GM18907 (cell line): Measurements from ENCODE around the gene TP53I11.

Source experiments
- ATAC-seq: cut with Tn5 transposase; IDR thresholded peaks from one replicate; pipeline ENCODE4 v1.9.1; 2021; ENCODE audit warnings: mild to moderate bottlenecking, moderate library complexity; ENCODE audit not compliant: unreplicated experiment

TP53I11 gene

DNA sequence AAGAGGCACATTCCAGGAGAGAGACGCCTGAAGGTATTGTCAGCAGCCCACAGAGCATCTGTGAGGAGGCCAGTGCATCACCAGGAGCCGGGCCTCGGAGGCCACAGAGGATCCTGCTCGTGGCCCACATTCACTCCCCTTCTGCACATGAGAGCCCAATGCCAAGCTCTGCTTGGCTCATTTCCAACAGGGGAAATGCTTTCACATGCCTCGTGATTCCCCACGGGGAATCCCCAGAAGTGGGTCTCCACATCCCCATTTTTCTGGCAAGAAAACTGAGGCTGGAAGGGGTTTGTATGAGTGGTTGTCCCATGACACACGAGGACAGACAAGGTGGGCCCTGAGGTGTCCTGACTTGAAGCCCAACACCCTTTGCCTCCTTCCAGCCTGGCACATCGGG lies 34.4 kb downstream of the TP53I11 start:
- ATAC-seq, result no peak

DNA sequence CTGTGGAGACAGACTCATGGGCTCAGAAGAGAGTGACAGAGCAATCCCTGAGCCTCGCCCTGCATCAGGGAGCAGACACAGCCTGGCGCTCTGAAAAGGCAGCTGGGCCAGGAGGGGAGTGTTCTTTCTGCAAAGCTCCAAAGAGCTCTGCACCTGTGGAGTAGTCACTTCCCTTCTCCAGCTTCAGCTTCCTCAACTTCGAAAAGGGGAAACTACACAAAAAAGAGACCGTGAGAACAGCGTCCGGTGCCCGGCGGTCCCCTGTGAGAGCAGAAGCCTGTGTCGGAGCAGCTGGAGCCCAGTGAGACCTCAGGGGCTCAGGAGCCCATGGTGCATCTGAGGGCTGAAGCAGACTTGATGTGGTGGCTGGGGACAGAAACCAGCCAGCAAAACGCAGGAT lies 35.1 kb downstream of the TP53I11 start:
- no peak for ATAC-seq

GRCh38 chr11:44915004-44915403 lies 35.7 kb downstream of the TP53I11 start:
- no peak for ATAC-seq

GRCh38 chr11:44914105-44914504 lies 36.6 kb downstream of the TP53I11 start:
- no peak for ATAC-seq

- no peak for ATAC-seq
These were observed 37.2 kb downstream of the TP53I11 start for GRCh38 chr11:44913502-44913901.

- ATAC-seq, result no peak
These were observed 38.3 kb downstream of the TP53I11 start for GRCh38 chr11:44912270-44912987.

DNA sequence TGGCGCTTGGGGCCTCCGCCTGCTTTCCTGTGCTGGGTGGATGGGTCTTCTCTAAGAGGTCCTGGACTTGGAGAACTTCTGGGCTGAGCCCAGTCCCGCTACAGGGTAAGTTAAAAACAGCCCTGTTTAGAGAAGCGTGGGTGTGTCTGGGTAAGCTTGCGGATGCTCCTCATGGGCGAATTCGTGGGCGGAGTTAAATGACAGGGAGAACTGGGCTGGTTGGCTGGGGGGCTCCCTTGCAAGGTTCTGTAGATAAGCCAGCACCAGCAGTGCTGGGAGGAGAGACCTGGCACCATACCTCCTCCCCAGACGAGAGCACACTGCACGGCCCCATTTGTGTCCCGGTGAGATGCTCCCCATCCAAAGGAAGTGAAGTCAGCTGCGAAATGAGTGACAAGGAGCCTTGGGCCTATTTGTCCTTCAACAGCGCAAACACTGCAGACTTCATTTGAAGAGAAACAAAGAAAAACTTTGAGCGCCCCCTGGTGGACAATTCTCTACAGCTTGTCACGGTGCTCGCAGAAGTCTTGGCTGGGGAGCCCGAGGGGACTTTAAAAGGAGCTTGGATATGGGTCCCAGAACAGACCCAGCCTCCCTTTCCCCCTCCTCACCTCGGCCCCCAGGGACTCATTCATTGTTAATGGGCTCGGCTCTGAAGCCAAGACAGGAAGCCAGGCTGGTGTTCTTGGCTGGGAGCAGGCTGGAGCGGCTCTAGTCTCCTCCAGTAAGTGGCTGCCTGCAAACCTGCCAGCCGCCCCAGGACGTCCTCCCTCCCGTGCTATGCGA lies 39.5 kb downstream of the TP53I11 start:
- peak; percentile 70 for ATAC-seq

DNA sequence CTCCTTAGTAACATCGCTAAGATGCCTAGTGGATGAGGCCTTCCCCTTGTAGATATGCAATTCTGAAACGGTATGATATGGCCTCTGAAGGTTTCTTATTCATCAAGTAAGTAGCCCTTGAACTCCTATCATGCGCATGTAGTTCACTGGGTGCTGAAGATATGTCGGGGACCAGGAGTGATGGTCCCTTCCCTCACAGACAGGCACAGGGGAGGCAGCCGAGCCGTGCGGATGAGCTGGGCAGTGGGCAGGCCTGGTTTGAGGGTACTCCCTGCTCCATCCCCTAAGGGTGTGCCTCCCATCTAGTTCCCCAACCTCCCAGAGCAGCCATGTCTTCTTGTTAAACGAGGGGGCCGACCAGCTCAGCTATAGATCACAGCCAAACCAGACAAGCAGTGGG lies 40.1 kb downstream of the TP53I11 start:
- no peak for ATAC-seq

GRCh38 chr11:44909557-44909956 lies 41.1 kb downstream of the TP53I11 start:
- no peak for ATAC-seq

- no peak for ATAC-seq
These were observed 44.0 kb downstream of the TP53I11 start for GRCh38 chr11:44906649-44907048.

- no peak for ATAC-seq
These were observed 45.4 kb downstream of the TP53I11 start for GRCh38 chr11:44905131-44905866.

DNA sequence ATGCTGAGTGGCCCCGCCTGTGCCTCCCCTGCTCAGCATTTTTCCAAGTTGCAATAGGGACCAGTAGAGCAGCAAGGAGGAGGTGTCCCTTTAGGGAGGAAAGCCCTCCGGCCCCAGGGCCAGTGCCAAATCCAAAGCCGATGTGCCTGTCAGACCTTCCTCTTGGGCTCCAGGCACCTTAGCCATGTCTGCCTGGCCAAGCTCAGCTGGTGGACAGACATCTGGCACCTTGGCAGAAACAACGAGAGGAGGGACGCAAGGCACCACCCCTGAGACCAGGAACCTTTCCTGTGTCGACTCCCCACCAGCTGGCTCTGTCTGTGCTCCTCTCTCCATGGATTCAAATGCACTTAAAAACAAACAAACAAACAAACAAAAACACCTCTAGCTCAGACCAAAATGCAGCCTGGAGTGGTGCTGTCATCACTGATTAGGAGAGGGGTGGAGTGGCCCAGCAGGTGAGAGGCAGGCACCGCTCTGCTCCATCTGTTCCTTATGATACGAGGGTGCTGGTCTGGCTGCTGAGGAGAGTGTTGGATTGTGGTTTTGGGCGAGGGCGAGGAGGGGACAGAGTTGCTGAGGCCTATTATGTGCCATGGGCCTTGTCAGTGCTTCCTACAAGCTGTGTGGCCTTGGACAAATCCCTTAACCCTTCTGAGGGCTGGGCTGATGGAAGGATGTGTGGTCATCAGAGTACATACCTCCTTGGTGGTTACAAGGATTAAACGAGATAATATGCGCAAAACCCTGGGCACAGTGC lies 46.2 kb downstream of the TP53I11 start:
- ATAC-seq, result no peak

GRCh38 chr11:44903518-44903917 lies 47.2 kb downstream of the TP53I11 start:
- no peak for ATAC-seq

DNA sequence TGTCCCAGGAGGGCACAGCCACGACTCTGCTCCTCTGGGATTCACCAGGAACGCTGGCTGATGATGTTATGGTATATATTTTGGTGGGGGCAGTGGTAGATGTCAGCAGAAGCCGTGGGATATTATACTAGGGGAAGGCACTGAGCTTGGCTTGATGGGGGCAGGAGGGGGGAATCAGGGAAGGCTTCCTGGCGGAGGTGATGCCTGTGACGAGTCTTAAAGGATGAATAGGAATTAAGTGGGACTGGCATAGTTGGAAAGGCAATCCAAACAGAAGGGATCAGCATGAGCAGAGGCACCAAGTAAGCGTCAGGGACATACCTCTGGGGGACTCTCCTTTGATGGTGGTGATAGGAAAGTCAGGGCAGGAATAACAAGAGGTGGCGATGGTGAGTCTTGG lies 47.6 kb downstream of the TP53I11 start:
- no peak for ATAC-seq

- ATAC-seq, result no peak
These were observed 48.9 kb downstream of the TP53I11 start for GRCh38 chr11:44901786-44902185.

DNA sequence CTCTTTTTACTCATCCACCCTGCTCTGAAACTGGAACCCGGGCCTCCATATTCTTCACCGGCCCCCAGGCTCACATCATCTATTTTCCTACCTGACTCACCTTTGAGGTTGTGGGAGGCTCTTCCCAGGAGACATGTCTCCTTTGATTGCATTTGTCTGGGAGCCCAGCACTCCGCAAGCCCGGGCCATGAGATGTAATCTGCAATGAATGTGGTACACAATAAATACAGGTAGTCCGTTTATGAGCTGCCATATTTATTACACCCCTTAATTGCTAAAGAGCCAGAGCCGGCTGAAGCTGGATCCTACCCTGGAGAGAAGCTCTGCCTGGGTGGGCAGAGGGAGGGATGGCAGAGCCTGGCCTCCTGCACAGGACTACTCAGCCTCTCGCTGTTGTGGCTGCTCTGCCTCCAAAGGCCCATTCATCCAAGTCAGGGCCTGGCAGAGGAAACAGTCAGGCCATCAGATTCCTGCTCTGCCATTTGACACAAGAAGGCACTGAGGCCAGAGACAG lies 49.5 kb downstream of the TP53I11 start:
- no peak for ATAC-seq

DNA sequence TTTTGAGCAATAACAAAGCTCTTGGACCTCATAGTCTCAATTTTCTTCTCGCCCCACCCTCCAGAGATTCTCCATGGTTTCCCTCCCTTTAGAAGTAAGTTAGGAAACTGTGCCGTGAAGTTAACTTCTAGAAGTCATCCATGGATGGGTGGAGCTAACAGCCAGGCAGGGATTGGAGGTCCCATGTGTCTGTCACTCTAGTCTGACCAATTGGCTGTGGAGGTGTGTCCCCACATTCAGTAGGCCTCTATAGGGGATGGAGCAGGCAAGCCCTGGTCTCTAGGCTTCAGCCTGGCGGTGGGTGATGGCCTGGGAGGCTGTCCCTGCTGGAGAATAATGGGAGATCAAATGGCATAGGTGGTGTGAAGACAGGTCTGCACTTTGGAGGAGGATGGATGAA lies 50.7 kb downstream of the TP53I11 start:
- no peak for ATAC-seq

DNA sequence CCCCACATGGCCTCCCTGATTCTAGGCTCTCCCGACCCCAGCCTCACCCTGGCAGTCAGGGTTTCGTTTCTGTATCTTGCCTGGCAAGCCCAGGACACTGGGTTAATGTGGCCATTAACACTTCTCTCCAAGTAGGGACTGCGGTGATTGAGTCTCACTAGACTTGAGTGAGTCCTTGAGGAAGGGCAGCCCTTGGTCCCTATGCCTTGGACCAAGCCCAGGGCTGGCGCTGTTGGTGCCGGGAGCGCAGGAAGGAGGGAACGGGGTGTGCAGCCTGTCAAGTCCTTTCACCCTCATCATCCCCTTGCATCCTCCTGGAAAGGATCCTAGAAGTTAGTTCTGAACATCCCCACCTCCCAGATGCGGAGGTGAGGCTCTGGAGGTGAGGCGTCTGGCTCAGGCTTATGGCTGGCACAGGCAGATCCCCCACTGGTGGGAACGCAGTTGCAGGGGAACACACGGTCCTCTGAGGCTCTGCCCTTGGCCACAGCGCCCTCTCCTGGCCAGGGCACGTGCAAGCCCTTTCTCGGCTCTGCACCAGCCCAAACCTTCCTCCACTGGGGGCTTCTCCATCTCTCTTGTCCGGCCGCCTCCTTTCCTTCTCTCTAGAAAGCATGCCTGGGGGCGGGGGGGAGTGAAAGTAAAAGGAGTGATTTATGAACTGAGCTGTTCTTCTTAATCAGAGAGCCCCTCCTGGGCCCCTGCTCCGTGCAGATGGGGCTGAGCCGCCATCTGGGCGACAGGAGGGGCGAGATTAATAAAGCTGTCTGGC lies 56.7 kb downstream of the TP53I11 start:
- peak; percentile 54 for ATAC-seq

DNA sequence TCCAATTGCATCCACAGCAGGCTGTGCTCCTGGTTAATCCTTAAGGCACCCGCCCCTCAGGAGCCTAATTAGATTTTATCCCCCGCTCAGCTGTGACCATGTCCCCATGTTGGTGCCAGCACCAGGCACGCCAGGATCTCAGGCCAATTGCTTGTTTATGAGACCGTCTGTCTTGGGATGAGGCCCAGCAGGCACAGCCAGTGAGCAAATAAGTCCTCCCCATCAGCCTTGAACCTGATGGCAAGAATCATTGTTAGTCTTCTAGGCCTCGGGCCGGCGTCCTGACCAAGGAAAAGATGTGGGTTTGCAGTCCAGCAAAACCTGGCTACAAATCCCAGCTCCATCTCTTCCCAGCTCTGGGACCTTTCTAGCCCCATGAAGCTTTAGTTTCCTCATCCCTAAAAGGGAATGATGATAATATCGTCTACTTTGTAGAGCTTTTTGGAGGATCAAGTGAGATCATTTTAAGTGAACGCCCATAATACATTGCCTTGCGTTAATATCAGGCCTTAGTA lies 57.3 kb downstream of the TP53I11 start:
- no peak for ATAC-seq

DNA sequence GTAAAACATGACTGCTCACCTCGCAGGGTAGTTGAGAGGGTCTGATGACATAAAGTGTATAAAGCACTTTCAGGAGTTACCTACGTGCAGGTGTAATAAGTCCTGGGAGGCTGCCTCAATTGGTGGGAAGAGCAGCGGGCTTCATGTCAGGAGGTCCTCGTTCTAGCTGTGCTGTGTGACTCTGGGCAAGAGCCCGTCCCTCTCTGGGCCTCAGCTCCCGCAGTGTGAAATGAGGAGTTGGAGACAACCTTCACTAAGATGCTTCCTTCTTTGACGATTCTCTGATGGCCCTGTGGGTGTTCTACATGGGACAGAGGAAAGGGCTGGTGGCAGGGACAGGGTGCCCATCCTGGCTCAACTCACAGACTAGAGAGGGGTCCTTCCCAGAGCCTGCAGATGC lies 57.8 kb downstream of the TP53I11 start:
- no peak for ATAC-seq
